IMR-90 (cell line): ENCODE results near the gene PARD3. TPM values are rescaled to one million over a fixed set of nuclear protein-coding genes. Genes with fewer than 3 reads are reported as not detected.

ENCODE experiments used
- ATAC-seq: fragments of 200-7000 bp; cut with Tn5 transposase; 2 replicates; pipeline ENCODE4 v1.9.1; 2020; ENCODE audit warnings: low read depth, mild to moderate bottlenecking, moderate library complexity
- BruUV-seq: library from RNA; stranded (reverse); fragments of 400-500 nt; replicated peaks from 2 replicates; lab custom pipeline; 2021; lab: Mats Ljungman, UMichigan
- CTCF ChIA-PET: fragments of 300-600 bp; formaldehyde crosslinking; extraction: SDS; loops from one replicate; lab custom pipeline; 2021; ENCODE audit warnings: antibody characterized with exemption; lab: Yijun Ruan, JAX
- POLR2A ChIA-PET: fragments of 300-600 bp; sonication (Branson Sonifier 250); formaldehyde crosslinking; loops from one replicate; lab custom pipeline; 2022; ENCODE audit warnings: antibody characterized with exemption; ENCODE audit not compliant: unreplicated experiment; lab: Charles Lee
- DNase-seq: peaks from one replicate; pipeline ENCODE4 v3.0.0; 2013
- H2AFZ ChIP-seq: replicated peaks from 2 replicates; pipeline ENCODE3; 2013; ENCODE audit warnings: low read length, mild to moderate bottlenecking; ENCODE audit not compliant: poor library complexity
- H2AK5ac ChIP-seq: 2 replicates; pipeline ENCODE4 v1.6.1; 2013; ENCODE audit warnings: low read depth, low read length, inconsistent platforms
- H2AK9ac ChIP-seq: replicated peaks from 2 replicates; pipeline ENCODE3; 2013; ENCODE audit warnings: mild to moderate bottlenecking, low read depth, low read length, moderate library complexity; ENCODE audit not compliant: poor library complexity
- H2BK120ac ChIP-seq: 2 replicates; pipeline ENCODE4 v1.6.1; 2013; ENCODE audit warnings: low read depth, low read length, inconsistent platforms
- H2BK15ac ChIP-seq: 3 replicates; pipeline ENCODE4 v1.6.1; 2013; ENCODE audit warnings: low read depth, low read length, inconsistent platforms
- H2BK20ac ChIP-seq: 2 replicates; pipeline ENCODE4 v1.6.1; 2013; ENCODE audit warnings: low read depth, mild to moderate bottlenecking, inconsistent platforms, low read length, moderate library complexity
- H2BK5ac ChIP-seq: 2 replicates; pipeline ENCODE4 v1.6.1; 2013; ENCODE audit warnings: mild to moderate bottlenecking, low read depth, low read length, inconsistent platforms; ENCODE audit not compliant: poor library complexity, severe bottlenecking
- H3K14ac ChIP-seq: replicated peaks from 2 replicates; pipeline ENCODE4 v1.6.1; 2013; ENCODE audit warnings: low read depth, low read length, inconsistent platforms
- H3K18ac ChIP-seq: 2 replicates; pipeline ENCODE4 v1.6.1; 2013; ENCODE audit warnings: low read depth, low read length, control low read depth
- H3K23ac ChIP-seq: 2 replicates; pipeline ENCODE4 v1.6.1; 2013; ENCODE audit warnings: low read depth, low read length, inconsistent platforms
- H3K27ac ChIP-seq: 2 replicates; pipeline ENCODE4 v1.5.1; 2013; ENCODE audit warnings: mild to moderate bottlenecking, control low read depth, low read length; ENCODE audit not compliant: insufficient read depth
- H3K27me3 ChIP-seq: 2 replicates; pipeline ENCODE4 v1.6.1; 2013; ENCODE audit warnings: low read length; ENCODE audit not compliant: control insufficient read depth, insufficient read depth
- H3K36me3 ChIP-seq: 2 replicates; pipeline ENCODE4 v1.6.1; 2013; ENCODE audit warnings: low read length, mixed read lengths; ENCODE audit not compliant: control insufficient read depth, insufficient read depth
- H3K4ac ChIP-seq: 2 replicates; pipeline ENCODE4 v1.6.1; 2013; ENCODE audit warnings: low read depth, low read length, inconsistent platforms
- H3K4me1 ChIP-seq: 2 replicates; pipeline ENCODE4 v1.6.1; 2013; ENCODE audit warnings: low read length, mixed read lengths; ENCODE audit not compliant: control insufficient read depth, insufficient read depth
- H3K4me2 ChIP-seq: 2 replicates; pipeline ENCODE4 v1.6.1; 2013; ENCODE audit warnings: low read depth, mild to moderate bottlenecking, control low read depth, low read length, moderate library complexity
- H3K4me3 ChIP-seq: 2 replicates; pipeline ENCODE4 v1.5.1; 2013; ENCODE audit warnings: low read depth, mild to moderate bottlenecking, control low read depth, low read length, moderate library complexity; ENCODE audit not compliant: insufficient read depth
- H3K56ac ChIP-seq: 2 replicates; pipeline ENCODE4 v1.6.1; 2013; ENCODE audit warnings: low read length, inconsistent platforms; ENCODE audit not compliant: insufficient read depth; ENCODE audit errors: extremely low read depth
- H3K79me1 ChIP-seq, 2 experiments: 2 replicates each; pipeline ENCODE4 v1.6.1; 2013; ENCODE audit warnings: low read length in 2 of 2, inconsistent platforms in 1 of 2, low read depth in 1 of 2
- H3K9ac ChIP-seq: 2 replicates; pipeline ENCODE4 v1.6.1; 2013; ENCODE audit warnings: low read depth, low read length, control low read depth
- H3K9me1 ChIP-seq: 2 replicates; pipeline ENCODE4 v1.6.1; 2013; ENCODE audit warnings: low read length, inconsistent platforms; ENCODE audit not compliant: insufficient read depth
- H3K9me3 ChIP-seq: 2 replicates; pipeline ENCODE4 v1.6.1; 2013; ENCODE audit warnings: low read length; ENCODE audit not compliant: control insufficient read depth, insufficient read depth
- H4K20me1 ChIP-seq: 2 replicates; pipeline ENCODE4 v1.6.1; 2013; ENCODE audit warnings: low read length, inconsistent platforms; ENCODE audit not compliant: insufficient read depth
- H4K5ac ChIP-seq: 2 replicates; pipeline ENCODE4 v1.6.1; 2013; ENCODE audit warnings: mild to moderate bottlenecking, low read depth, low read length, control low read depth
- H4K8ac ChIP-seq, 2 experiments: 2 replicates each; pipeline ENCODE4 v1.6.1; 2013; ENCODE audit warnings: low read depth in 2 of 2, low read length in 2 of 2, control low read depth in 1 of 2, inconsistent platforms in 1 of 2
- H4K91ac ChIP-seq: 2 replicates; pipeline ENCODE4 v1.6.1; 2013; ENCODE audit warnings: low read depth, low read length, inconsistent platforms; ENCODE audit not compliant: insufficient read depth
- CEBPB ChIP-seq: IDR thresholded peaks from 2 replicates; pipeline ENCODE4 v1.6.1; 2012; ENCODE audit warnings: low read depth, low read length, improper control_type of control experiment
- CHD1 ChIP-seq: IDR thresholded peaks from 2 replicates; pipeline ENCODE4 v1.6.1; 2012; ENCODE audit warnings: low read depth, low read length, improper control_type of control experiment
- CTCF ChIP-seq: conservative IDR thresholded peaks from 2 replicates; pipeline ENCODE4 v1.5.1; 2012; ENCODE audit warnings: mild to moderate bottlenecking, low read depth, low read length, improper control_type of control experiment
- FOS ChIP-seq: fragments of 150-350 bp; IDR thresholded peaks from 2 replicates; pipeline ENCODE4 v1.6.1; 2016; ENCODE audit warnings: low read depth, low read length
- MAFK ChIP-seq: IDR thresholded peaks from 2 replicates; pipeline ENCODE4 v1.6.1; 2012; ENCODE audit warnings: low read depth, low read length, improper control_type of control experiment
- NFE2L2 ChIP-seq: fragments of 150-350 bp; IDR thresholded peaks from 2 replicates; pipeline ENCODE4 v1.6.1; 2016; ENCODE audit warnings: low read depth, mild to moderate bottlenecking, low read length
- POLR2A ChIP-seq: IDR thresholded peaks from 2 replicates; pipeline ENCODE4 v1.6.1; 2012; ENCODE audit warnings: mild to moderate bottlenecking, low read depth, low read length
- RCOR1 ChIP-seq: IDR thresholded peaks from 2 replicates; pipeline ENCODE4 v1.6.1; 2012; ENCODE audit warnings: mild to moderate bottlenecking, low read length, improper control_type of control experiment; ENCODE audit not compliant: insufficient replicate concordance
- RFX5 ChIP-seq: IDR thresholded peaks from 2 replicates; pipeline ENCODE4 v1.8.0; 2012; ENCODE audit warnings: low read depth, mild to moderate bottlenecking, low read length, moderate library complexity
- SMC3 ChIP-seq: fragments of 150-350 bp; IDR thresholded peaks from 2 replicates; pipeline ENCODE4 v1.6.1; 2016; ENCODE audit warnings: low read depth, mild to moderate bottlenecking, antibody characterized with exemption, low read length, moderate library complexity
- WGBS, 2 experiments: methylation state at CpG; one replicate each; pipeline versions ENCODE4 v1.1.5 to v1.1.7; 2013; ENCODE audit warnings: missing lambda C conversion rate in 2 of 2; ENCODE audit not compliant: insufficient read length in 1 of 2; ENCODE audit errors: extremely low coverage in 2 of 2; 5-methylcytosine and 5-hydroxymethylcytosine counted together
- dilution Hi-C: fragments of 300-500 bp; cut with HindIII; formaldehyde crosslinking; loops from one replicate; pipeline ENCODE4 v1.14.3; 2018; ENCODE audit warnings: low sequenced_read_pairs; ENCODE audit not compliant: unreplicated experiment
- in situ Hi-C: fragments of 300-500 bp; cut with MboI; formaldehyde crosslinking; loops from 3 replicates; pipeline ENCODE4 v1.14.3; 2019; ENCODE audit warnings: low sequenced_read_pairs, inconsistent platforms, mixed read lengths
- intact Hi-C: fragments of 100-400 bp; cut with micrococcal nuclease; formaldehyde crosslinking; loops from 2 replicates; pipeline ENCODE4 v1.10.0; 2022
- polyA plus RNA-seq, 3 experiments: library from polyadenylated mRNA; depleted of rRNA; stranded (reverse); fragments of >200 nt; gene quantifications; 2 replicates each; pipeline ENCODE4 v1.2.3, GENCODE V29; 2012; ENCODE audit warnings: low replicate concordance in 1 of 3
- total RNA-seq: library from RNA; depleted of rRNA; stranded (reverse); fragments of >200 nt; gene quantifications from 2 replicates; pipeline ENCODE4 v1.2.3, GENCODE V29; 2012
- TF ChIP-seq, protein P1 (sequence below): fragments of 150-350 bp; IDR thresholded peaks from 2 replicates; pipeline ENCODE4 v1.6.1; 2017; ENCODE audit warnings: mild to moderate bottlenecking, antibody characterized with exemption, low read length, low read depth
- TF ChIP-seq, protein P2 (sequence below): fragments of 150-350 bp; IDR thresholded peaks from 2 replicates; pipeline ENCODE4 v1.6.1; 2016; ENCODE audit warnings: low read depth, mild to moderate bottlenecking, low read length, moderate library complexity, borderline replicate concordance

The PARD3 gene
- total and polyA plus RNA-seq, 2 of the 4 experiments (the other 2 are of a cell fraction), result 14.6 to 37.5 TPM

GRCh38 chr10:34075254-34075926 is 739.7 kb downstream of the PARD3 start:
- Histone ChIP-seq H3K23ac (no peak overlapping the region), H4K20me1 (no peaks in the 10 kb centered on the region), H3K9me3 (peaks cover 2% of the 10 kb centered on the region), H3K4me2 (no peak overlapping the region), H3K36me3 (no peaks in the 10 kb centered on the region), H3K4me3 (no peak overlapping the region), H3K18ac (no peak overlapping the region), H3K4ac (no peak overlapping the region), H3K9me1 (no peaks in the 10 kb centered on the region), H3K56ac (no peak overlapping the region), H2AFZ (peak overlapping the region; percentile 51), H4K5ac (no peak overlapping the region), H2BK5ac (no peak overlapping the region), H3K27me3 (peaks cover 4% of the 10 kb centered on the region), H3K79me1 (no peaks in the 10 kb centered on the region), H4K8ac (no peak overlapping the region), H2AK5ac (no peak overlapping the region), H2AK9ac (no peak overlapping the region), H3K9ac (no peak overlapping the region), H4K91ac (no peak overlapping the region), H3K27ac (no peak overlapping the region), H2BK120ac (no peak overlapping the region), H2BK20ac (no peak overlapping the region), H3K4me1 (no peaks in the 10 kb centered on the region), H2BK15ac (no peak overlapping the region), H3K14ac (no peak overlapping the region)
- POLR2A ChIA-PET, result no interaction called here
- DNase-seq, result no peak
- in situ Hi-C loops, result no loop called here
- 75% methylated on average over 2 of the region's 6 CpGs; no CpG with 5 or more reads in 1 of the 2 experiments for WGBS, 2 experiments
- CTCF ChIA-PET, result interaction anchor here (0.6 kb wide), 1 partner anchor 58 kb away, joined by 3 read pairs; no protein-coding TSS in a partner anchor
- dilution Hi-C loops, result no loop called here
- no TSS peak for BruUV-seq
- intact Hi-C loops, result no loop called here
- ATAC-seq, result no peak
- TF ChIP-seq CTCF, result no peak
- TF ChIP-seq SMC3, result no peak
- no peak for TF ChIP-seq MAFK
- TF ChIP-seq, protein P1, sequence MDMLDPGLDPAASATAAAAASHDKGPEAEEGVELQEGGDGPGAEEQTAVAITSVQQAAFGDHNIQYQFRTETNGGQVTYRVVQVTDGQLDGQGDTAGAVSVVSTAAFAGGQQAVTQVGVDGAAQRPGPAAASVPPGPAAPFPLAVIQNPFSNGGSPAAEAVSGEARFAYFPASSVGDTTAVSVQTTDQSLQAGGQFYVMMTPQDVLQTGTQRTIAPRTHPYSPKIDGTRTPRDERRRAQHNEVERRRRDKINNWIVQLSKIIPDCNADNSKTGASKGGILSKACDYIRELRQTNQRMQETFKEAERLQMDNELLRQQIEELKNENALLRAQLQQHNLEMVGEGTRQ, result no peak
- TF ChIP-seq CEBPB, result no peak
- TF ChIP-seq POLR2A, result no peak
- TF ChIP-seq FOS, result no peak
- TF ChIP-seq, protein P2, sequence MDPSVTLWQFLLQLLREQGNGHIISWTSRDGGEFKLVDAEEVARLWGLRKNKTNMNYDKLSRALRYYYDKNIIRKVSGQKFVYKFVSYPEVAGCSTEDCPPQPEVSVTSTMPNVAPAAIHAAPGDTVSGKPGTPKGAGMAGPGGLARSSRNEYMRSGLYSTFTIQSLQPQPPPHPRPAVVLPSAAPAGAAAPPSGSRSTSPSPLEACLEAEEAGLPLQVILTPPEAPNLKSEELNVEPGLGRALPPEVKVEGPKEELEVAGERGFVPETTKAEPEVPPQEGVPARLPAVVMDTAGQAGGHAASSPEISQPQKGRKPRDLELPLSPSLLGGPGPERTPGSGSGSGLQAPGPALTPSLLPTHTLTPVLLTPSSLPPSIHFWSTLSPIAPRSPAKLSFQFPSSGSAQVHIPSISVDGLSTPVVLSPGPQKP, result no peak
- TF ChIP-seq RFX5, result no peak
- no peak for TF ChIP-seq NFE2L2
- no peak for TF ChIP-seq CHD1
- no peak for TF ChIP-seq RCOR1
